COR-L47 (cell line): ENCODE data around the gene TEX22.

Experiments
- DNase-seq: peaks from one replicate; lab custom pipeline; 2025; lab: John Stamatoyannopoulos, UW

Gene TEX22

DNA sequence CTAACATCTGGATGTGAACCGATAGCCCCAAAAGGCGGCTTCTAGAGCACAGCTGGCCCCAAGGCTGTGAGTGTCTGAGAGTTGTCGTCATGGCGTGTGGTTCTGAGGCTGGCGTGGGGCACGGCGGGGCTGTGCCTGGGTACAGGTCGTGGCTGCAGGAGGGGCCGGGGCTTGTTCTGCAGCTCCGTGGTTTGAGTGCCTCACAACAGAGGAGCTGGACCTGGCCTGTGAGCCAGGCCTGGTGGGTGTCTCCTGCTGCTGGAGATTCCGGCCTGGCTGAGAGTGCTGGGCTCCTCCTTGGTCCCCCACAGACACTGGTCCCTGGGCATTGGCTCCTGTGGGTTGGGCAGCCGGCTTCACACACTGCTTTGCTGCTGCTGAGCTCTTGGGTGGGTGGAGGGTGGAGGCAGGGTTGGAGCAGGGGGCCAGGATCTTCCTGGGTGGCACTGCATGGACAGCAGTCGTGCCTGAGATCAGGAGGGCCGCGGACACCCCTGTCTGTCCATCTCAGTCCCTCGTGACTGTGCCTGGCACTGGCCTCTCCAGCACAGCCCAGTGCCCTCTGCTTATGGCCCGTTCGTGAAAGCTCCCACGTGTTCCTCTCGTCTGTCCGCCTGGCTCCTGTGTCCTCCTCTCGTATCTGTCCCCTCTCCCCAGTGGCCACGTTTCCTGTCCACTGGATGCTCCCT, 31.8 kb upstream of the TEX22 start:
- DNase-seq: no peak

DNA sequence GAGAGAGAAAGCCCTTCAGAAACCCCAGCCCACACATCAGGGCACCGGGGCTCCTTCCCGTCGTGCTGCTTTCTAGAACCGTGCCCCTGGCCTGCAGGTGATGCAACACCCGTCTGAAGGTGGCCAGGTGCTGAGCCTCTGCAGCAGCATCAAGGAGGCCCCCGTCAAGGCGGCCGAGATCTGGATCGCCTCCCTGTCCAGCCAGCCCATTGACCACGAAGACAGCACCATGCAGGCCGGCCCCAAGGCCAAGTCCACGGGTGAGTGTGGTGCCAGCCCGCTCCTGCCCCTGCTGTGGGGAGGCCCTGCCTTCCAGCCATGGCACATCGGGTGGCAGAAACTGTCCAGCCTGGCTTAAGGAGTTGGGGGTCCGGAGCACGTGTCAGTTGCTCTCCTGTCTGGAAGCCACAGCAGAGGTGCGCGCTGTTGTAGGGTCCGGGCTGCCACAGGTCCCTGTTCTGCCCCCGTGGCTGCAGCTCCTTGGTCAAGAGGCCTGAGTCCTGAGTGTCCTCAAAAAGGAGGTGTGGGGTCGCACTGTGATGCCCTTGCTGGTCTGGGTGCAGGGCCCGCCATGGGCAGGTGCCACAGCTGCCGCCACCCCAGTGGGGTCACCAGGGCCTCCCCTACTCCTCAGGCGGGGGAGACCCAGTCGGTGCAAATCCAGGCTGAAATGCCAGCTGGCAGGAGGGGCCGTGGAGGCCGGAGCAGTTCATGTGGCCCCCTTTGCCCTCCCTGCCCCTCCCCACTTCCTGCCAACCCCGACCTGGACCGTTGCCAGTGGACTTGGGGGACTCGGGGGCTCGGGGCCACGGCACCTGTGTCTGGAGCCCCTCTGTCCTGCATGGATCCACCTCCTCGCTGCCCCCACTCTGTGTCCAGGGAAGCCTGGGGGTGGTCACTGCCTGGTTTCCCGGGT, 31.0 kb upstream of the TEX22 start:
- no peak for DNase-seq

DNA sequence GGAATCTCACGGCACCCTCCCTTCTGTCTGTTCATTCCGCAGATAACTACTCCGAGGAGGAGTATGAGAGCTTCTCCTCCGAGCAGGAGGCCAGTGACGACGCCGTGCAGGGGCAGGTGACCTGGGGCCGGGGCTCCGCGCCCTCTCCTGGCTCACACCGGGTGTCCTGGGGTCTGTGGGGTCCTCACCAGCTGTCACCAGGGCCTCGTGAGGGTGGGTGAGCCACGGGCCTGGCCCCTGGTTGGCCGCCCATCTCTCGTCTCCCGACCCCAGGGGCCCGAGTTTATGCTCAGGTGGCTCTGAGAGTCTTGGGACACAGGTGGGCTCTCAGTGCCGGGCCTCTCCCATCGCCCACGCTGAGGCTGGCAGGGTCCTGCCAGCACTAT, 30.3 kb upstream of the TEX22 start:
- DNase-seq: no peak

DNA sequence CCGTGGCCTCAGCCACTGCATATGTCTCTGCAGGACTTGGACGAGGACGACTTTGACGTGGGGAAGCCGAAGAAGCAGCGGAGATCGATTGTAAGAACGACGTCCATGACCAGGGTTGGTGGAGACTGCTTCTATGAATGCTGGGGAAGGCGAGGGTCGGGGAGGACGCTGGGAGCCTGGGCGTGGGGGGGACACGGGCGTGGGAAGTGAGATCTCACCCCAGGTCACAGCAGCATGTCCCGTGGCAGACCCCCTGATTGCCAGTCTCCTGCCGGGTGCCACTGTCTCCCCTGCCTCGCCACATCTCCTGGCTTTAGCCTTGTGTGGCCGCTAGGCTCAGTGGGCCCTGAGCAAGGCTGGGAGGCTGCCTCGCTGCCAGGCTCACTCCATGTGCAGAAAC, 29.9 kb upstream of the TEX22 start:
- no peak for DNase-seq

DNA sequence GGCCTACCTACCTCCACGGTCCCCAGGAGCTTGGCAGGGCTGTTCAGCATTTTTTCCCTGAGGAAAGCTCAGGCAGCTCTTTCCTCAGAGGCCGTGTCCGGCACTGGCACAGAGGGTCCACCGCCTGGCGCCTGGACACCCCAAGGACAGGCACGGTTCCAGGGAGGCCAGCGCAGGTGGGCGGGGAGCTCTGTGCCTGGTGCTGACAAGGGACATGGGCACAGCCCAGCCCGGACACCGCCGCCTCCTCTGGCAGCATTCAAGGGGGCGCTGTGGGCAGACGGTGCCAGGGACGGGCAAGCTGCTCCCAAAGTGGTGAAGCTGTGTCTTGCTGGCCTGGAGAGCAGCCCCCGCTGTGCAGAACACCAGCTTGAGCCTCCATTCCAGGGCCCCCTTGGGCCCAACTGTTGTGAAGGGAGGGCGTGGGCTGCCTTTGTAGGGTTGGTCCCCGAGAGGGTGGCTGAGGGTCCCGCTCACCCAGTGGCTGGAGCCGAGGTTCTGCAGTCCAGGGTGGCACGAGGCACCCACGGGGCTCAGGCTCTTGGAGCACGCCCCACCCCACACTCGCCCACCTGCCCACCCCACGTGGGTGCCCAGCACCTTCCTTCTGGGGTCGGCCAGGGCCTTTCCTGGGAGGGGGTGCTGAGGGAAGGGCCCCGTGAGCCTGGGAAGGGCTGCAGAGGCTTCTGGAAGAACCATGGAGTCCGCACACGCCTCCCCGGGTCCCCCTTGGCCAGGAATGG, 29.3 kb upstream of the TEX22 start:
- DNase-seq: no peak

DNA sequence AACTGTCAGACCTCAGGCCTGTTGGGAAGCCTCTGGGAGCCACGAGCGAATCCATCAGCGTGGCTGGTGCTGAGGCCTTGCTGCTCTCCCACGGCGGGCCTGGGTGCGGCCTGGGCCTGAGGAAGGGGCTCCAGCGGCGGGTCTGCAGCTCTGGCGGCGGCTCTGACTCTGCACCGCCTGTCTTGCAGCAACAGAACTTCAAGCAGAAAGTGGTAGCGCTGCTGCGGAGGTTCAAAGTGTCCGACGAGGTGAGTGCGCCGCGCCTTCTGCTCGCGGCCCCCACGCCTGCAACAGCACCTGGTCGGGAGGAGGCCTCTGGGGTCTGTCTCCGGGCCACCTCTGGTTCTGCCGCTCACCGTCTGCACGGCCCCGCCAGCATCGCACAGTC, 28.7 kb upstream of the TEX22 start:
- no peak for DNase-seq

- DNase-seq: no peak
Observed at GRCh38 chr14:105374389-105374788, 23.9 kb upstream of the TEX22 start.

GRCh38 chr14:105375635-105376057, 22.7 kb upstream of the TEX22 start:
- DNase-seq: peak; percentile 33

GRCh38 chr14:105376521-105377440, 21.6 kb upstream of the TEX22 start:
- no peak for DNase-seq

DNA sequence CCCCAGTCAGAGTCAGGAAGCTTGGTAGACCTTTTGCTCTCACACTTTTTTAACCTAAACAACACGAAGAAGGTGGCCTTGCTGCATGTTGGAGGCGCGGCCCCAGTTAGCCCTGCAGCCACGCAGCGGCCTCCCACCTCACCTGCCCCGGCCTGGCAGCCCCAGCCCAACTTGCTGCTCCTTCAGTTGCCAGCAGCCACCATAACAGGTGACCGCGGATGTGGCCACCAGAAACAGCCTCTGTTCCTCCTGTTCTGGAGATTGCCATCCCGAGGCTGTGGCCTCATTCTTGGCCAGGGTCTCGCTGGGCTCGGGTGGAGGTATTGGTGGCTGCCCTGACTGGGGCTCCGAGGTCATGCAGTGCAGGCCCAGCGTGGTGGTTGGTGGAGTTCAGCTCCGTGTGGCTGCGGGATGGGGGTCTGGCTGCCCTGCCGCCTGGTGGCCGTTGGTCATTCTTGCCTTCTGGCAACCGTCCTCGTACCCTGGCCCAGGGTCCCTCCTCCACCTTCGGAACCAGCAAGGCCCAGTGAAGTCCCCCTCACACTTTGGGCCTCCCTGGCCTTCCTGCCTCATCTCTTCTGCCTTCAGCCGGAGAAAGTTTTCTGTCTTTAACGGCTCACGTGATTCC, 20.7 kb upstream of the TEX22 start:
- no peak for DNase-seq

GRCh38 chr14:105378199-105378598, 20.1 kb upstream of the TEX22 start:
- DNase-seq: no peak

GRCh38 chr14:105378873-105379685, 19.3 kb upstream of the TEX22 start:
- no peak for DNase-seq

- DNase-seq: no peak
Observed at GRCh38 chr14:105379946-105380345, 18.4 kb upstream of the TEX22 start.

DNA sequence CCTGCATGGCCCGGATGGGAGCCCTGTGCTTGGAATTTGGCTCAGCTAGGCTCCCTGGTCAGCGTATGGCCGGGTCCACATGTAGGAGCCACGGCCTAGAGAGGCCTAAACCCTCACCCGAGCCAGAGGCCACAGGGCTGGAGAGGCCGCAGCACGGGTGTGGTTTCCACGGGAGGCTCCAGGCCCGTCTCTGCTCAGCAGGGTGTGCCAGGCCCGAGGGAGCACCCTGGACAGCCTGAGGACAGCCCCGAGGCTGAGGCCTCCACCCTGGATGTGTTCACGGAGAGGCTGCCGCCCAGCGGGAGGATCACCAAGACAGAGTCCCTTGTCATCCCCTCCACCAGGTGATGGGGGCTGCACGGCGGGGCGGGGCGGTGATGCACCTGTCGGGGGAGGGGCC, 17.6 kb upstream of the TEX22 start:
- DNase-seq: no peak

DNA sequence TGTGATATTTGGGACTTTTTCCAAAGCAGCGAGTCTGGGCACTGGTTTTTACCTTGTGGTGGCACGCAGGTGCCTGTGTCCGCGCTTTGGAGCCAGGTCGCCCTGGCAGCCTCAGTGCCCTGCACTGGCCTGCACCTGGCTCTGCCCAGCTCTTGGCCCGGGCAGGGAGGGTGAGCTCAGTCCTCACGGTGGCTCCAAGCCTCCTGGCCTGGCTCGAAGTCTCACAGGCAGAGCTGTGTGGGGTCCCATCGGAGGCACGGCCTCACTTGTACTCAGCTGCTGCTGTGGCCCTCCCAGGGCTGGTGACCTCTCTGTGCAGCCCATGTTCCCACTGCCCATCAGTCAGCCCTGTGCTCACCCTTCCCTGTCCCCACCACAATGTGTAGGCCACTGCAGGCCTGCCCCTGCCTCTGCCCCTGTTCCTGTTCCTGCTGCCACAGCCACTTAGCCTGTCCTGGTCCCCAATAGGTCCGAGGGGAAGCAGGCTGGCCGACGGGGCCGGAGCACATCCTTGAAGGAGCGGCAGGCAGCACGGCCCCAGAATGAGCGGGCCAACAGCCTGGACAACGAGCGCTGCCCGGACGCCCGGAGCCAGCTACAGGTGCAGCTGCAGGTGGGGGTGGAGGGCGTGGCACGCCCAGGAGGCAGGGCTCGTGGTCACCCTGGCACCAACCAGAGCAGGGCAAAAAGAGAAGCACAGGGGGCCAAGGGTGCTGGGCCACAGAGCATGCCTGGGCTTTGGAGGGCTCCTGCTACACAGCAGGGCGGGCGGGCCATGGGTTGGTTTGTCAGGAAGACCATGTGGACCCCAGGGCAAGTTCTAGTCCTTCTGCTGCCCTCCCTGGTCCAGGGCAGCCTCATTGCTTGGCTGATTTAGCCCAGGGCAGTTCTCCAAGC, 16.6 kb upstream of the TEX22 start:
- DNase-seq: no peak

GRCh38 chr14:105382343-105383082, 15.8 kb upstream of the TEX22 start:
- DNase-seq: no peak

DNA sequence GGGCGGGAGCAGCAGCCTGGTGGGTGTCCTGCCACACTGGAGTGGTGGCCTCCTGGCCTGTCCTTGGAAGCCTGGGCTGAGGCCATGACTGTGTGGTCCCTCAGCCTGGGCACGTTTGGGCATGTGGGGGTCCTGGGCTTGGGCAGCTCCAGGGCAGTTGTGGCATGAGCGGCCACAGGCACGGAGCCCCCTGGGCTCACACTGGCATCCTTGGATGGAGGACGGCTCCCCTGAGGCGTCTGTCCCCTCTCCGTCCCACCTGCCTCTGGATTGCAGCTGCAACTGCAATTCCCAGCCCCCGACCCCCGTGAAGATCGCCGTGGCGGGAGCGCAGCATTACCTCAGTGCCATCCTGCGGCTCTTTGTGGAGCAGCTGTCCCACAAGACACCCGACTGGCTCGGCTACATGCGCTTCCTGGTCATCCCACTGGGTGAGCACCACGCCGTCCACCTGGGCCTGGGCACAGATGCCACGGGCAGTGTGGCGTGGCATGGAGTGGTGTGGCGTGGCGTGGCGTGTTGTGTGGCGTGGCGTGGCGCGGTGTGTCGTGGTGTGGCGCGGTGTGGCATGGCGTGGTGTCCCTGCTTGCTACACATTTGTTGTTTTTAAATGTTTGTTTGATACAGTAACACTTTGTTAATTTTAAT, 15.1 kb upstream of the TEX22 start:
- no peak for DNase-seq

DNA sequence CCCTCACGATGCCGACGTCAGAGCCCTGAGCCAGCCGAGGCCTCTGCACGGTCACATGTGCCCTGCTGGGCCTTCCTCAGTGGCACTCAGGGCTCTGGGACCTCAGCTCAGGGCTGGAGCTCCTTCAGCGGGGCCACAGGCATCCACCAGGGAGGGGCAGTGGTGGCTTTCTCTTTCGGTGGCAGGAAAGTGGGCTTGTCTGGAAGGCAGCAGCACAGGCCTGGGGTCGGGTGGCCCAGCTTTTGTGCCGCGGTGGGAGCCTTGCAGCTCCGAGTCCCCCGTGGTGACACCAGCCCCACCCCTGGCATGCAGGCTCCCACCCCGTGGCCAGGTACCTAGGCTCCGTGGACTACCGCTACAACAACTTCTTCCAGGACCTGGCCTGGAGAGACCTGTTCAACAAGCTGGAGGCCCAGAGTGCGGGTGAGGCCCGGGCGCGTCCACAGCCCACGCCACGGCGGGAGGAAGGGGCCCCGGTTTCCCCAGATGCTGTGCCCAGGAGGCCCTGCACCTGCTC, 14.2 kb upstream of the TEX22 start:
- no peak for DNase-seq
